PFSK-1 (cell line): ENCODE data around the gene SCAMP3.

Source experiments
- POLR2AphosphoS5 ChIP-seq: IDR thresholded peaks from 2 replicates; pipeline ENCODE4 v1.6.1; 2012; ENCODE audit warnings: low read depth, mild to moderate bottlenecking, control low read depth, low read length, moderate library complexity
- REST ChIP-seq, 2 experiments: IDR thresholded peaks; 2 replicates each; pipeline versions ENCODE4 v1.6.1 to v1.8.0; 2011 to 2012; ENCODE audit warnings: low read depth in 2 of 2, low read length in 2 of 2, control low read depth in 1 of 2, inconsistent platforms in 1 of 2, mild to moderate bottlenecking in 1 of 2, moderate library complexity in 1 of 2; ENCODE audit not compliant: insufficient read depth in 1 of 2
- SIN3A ChIP-seq: IDR thresholded peaks from 2 replicates; pipeline ENCODE4 v1.6.1; 2012; ENCODE audit warnings: mild to moderate bottlenecking, low read length, moderate library complexity, borderline replicate concordance; ENCODE audit not compliant: insufficient read depth

DNA sequence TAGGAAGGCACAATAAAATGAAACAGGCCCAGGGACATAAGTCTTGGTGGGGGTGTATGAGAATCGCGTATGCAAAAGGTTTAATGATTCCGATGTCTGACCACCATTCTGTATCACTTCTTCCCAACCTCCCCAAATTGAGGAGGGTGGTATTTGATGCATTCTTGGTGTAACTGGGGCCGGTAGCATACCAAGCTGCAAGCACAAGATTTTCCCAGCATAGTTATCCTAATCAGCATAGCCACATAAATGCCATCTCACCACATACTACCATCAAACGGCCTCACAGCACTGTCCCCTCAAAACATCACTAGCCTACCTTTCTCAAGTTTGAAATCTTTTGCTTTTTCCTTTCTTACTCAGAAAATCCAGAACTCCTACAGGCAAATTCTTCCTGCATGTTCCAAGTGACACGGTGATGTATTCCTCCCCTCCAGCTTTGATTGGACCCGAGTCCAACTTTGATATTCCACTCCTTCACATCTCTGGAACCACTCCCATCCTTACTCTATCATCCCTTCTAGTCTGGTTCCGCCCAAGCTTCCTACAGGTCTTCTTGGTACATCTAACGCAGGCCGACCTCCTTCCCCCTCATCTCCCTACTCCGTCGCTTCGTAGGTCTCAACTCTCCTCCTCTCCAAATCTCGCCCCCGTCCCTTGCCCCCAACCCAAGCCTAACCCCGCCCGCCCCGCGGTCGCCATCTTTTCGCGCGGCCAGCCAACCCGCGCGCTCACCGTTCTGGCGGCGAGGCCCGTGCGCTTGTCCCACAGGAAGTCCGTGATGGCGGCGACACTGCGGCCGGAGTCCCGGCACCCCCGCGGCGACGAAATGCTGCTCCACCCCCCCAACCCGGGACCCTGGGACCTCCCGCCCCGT lies 10.5 kb upstream of the SCAMP3 start:
- TF ChIP-seq SIN3A (no peak), POLR2AphosphoS5 (no peak), REST (IDR thresholded peaks at IDR 0.05; ENCODE audit: insufficient read depth in 1 of 2, low read depth in 2 of 2, low read length in 2 of 2) (no peak)
